K562 (cell line): ENCODE measurements around the gene CSAD. TPM values are rescaled to one million over a fixed set of nuclear protein-coding genes. Genes with fewer than 3 reads are reported as not detected.

Source experiments
- ATAC-seq: fragments of 200-7000 bp; cut with Tn5 transposase; 3 replicates; pipeline ENCODE4 v1.9.1; 2020; ENCODE audit warnings: moderate library complexity
- BruUV-seq: library from RNA; stranded (reverse); fragments of 400-500 nt; replicated peaks from 2 replicates; lab custom pipeline; 2021; lab: Mats Ljungman, UMichigan
- CTCF ChIA-PET: fragments of 300-600 bp; formaldehyde crosslinking; extraction: SDS; loops from one replicate; lab custom pipeline; 2021; ENCODE audit warnings: low intra/inter-chr PET ratio; lab: Yijun Ruan, JAX
- POLR2A ChIA-PET: fragments of 300-600, 350-650 bp; sonication (Branson Sonifier 250); formaldehyde crosslinking; extraction: SDS; loops from one replicate; lab custom pipeline; 2021; ENCODE audit warnings: antibody characterized with exemption, inconsistent platforms; lab: Yijun Ruan, JAX
- DNase-seq, 4 experiments: peaks; one replicate each; pipeline versions ENCODE4 v3.0.0 to v3.0.0-alpha.2; 2011 to 2018; ENCODE audit warnings: low spot score in 3 of 4, mixed read lengths in 3 of 4; ENCODE audit errors: extremely low read depth in 1 of 4
- FAIRE-seq: peaks from 2 replicates; lab custom pipeline; 2011; peaks lifted over from hg19 to GRCh38; lab: Jason Lieb, UNC
- H2AFZ ChIP-seq: 2 replicates; pipeline ENCODE4 v1.6.0; 2011; ENCODE audit warnings: low read depth, low read length, control low read depth, inconsistent platforms
- H3K27ac ChIP-seq: fragments of 200-600 bp; 3 replicates; pipeline ENCODE4 v1.8.0; 2011; ENCODE audit warnings: low read depth, mild to moderate bottlenecking, control low read depth, inconsistent platforms, low read length, moderate library complexity, mixed read lengths; ENCODE audit errors: extremely low read depth
- H3K27me3 ChIP-seq, 2 experiments: fragments of 300-600 bp in 1 of 2; 2 replicates in 1 of 2; 3 replicates in 1 of 2; pipeline versions ENCODE4 v1.6.0 to v1.8.0; 2011; ENCODE audit warnings: inconsistent platforms in 2 of 2, low read length in 2 of 2, mild to moderate bottlenecking in 1 of 2, mixed read lengths in 1 of 2, moderate library complexity in 1 of 2; ENCODE audit not compliant: control insufficient read depth in 2 of 2, insufficient read depth in 2 of 2
- H3K36me3 ChIP-seq: fragments of 300-600 bp; 3 replicates; pipeline ENCODE4 v1.8.0; 2011; ENCODE audit warnings: mild to moderate bottlenecking, low read length, inconsistent platforms; ENCODE audit not compliant: control insufficient read depth, insufficient read depth
- H3K4me1 ChIP-seq, 2 experiments: fragments of 200-600 bp in 1 of 2; replicated peaks in 1 of 2; 2 replicates in 1 of 2; 3 replicates in 1 of 2; pipeline versions ENCODE4 v1.5.1 to v1.8.0; 2011; ENCODE audit warnings: inconsistent platforms in 2 of 2, low read length in 2 of 2, mild to moderate bottlenecking in 1 of 2, mixed read lengths in 1 of 2, moderate library complexity in 1 of 2; ENCODE audit not compliant: control insufficient read depth in 2 of 2, insufficient read depth in 2 of 2
- H3K4me2 ChIP-seq: 2 replicates; pipeline ENCODE4 v1.6.1; 2011; ENCODE audit warnings: low read length, control low read depth, inconsistent platforms, mixed read lengths; ENCODE audit not compliant: insufficient read depth
- H3K4me3 ChIP-seq: fragments of 200-600 bp; sonication (generic), shearing (Covaris generic); 2 replicates; pipeline ENCODE4 v1.5.1; 2016; ENCODE audit warnings: control low read depth, inconsistent platforms
- H3K79me2 ChIP-seq: fragments of 200-600 bp; 3 replicates; pipeline ENCODE4 v1.8.0; 2011; ENCODE audit warnings: low read length, inconsistent platforms; ENCODE audit not compliant: control insufficient read depth, insufficient read depth
- H3K9ac ChIP-seq, 2 experiments: 2 replicates each; pipeline versions ENCODE4 v1.6.0 to v1.6.1; 2011; ENCODE audit warnings: low read depth in 2 of 2, low read length in 2 of 2, control low read depth in 1 of 2, inconsistent platforms in 1 of 2, mild to moderate bottlenecking in 1 of 2, mixed read lengths in 1 of 2; ENCODE audit not compliant: insufficient read depth in 1 of 2
- H3K9me1 ChIP-seq: one replicate; pipeline ENCODE4 v1.6.0; 2011; ENCODE audit warnings: inconsistent platforms, mild to moderate bottlenecking, low read length, moderate library complexity; ENCODE audit not compliant: control insufficient read depth, insufficient read depth
- H3K9me3 ChIP-seq: replicated peaks from 2 replicates; pipeline ENCODE4 v1.5.1; 2011; ENCODE audit warnings: low read depth, low read length, inconsistent platforms; ENCODE audit not compliant: control insufficient read depth, insufficient read depth
- H4K20me1 ChIP-seq: replicated peaks from 2 replicates; pipeline ENCODE4 v1.6.1; 2011; ENCODE audit warnings: low read length, inconsistent platforms, mixed read lengths; ENCODE audit not compliant: control insufficient read depth, insufficient read depth
- TAF9B ChIP-seq: fragments of 450-650 bp; IDR thresholded peaks from 2 replicates; pipeline ENCODE4 v1.6.1; 2018; ENCODE audit warnings: mild to moderate bottlenecking; ENCODE audit not compliant: partially characterized antibody
- ZNF740 ChIP-seq, 3 experiments: fragments of 200-800 bp in 1 of 3; sonication (Bioruptor generic) in 1 of 3; sonication (generic) in 1 of 3; formaldehyde crosslinking in 1 of 3; IDR thresholded peaks; 2 replicates each; pipeline versions ENCODE4 v1.6.1 to v1.8.0; 2016 to 2022; ENCODE audit warnings: mild to moderate bottlenecking in 2 of 3, missing compliant biosample characterization in 2 of 3, missing genetic modification characterization in 2 of 3, missing genetic modification reagents in 1 of 3
- ZSCAN32 ChIP-seq: fragments of 450-650 bp; formaldehyde crosslinking; IDR thresholded peaks from 2 replicates; pipeline ENCODE4 v1.4.0; 2020; ENCODE audit warnings: mild to moderate bottlenecking, moderate library complexity
- WGBS: fragments of 100-300 bp; shearing (Covaris generic); methylation state at CpG from one replicate; pipeline ENCODE4 v1.1.6; 2016; ENCODE audit warnings: low coverage, mixed read lengths; ENCODE audit not compliant: insufficient coverage; ENCODE audit errors: missing lambda C conversion rate; 5-methylcytosine and 5-hydroxymethylcytosine counted together
- in situ Hi-C: fragments of 300-500 bp; cut with MboI; formaldehyde crosslinking; loops from 4 replicates; pipeline ENCODE4 v1.15.0; 2018; ENCODE audit warnings: inconsistent platforms, mixed read lengths
- intact Hi-C: fragments of 100-400 bp; cut with micrococcal nuclease; formaldehyde crosslinking; loops from 2 replicates; pipeline ENCODE4 v1.14.2; 2022
- polyA plus RNA-seq, 8 experiments: library from polyadenylated mRNA; depleted of rRNA in 4 of 8; stranded (reverse) in 5 of 8; unstranded in 3 of 8; fragments of >200 nt; fragmentation: Nextera tagmentation in 2 of 8; fragmentation: Illumina TruSeq in 1 of 8; extraction: Ambion mirVana in 2 of 8; extraction: Trizol in 1 of 8; gene quantifications; 2 replicates each; pipeline versions ENCODE4 v1.2.1 to v1.2.3, GENCODE V29; 2011 to 2014; ENCODE audit warnings: inconsistent platforms in 1 of 8, missing spikeins in 1 of 8
- total RNA-seq, 7 experiments: library from RNA; depleted of rRNA in 6 of 7; stranded (reverse); fragments of >200 nt in 6 of 7; fragmentation: Illumina TruSeq in 2 of 7; extraction: Trizol in 2 of 7; gene quantifications; 2 replicates each; pipeline versions ENCODE4 v1.2.1 to v1.2.3, GENCODE V29; 2011 to 2021; ENCODE audit warnings: low replicate concordance in 1 of 7

Gene CSAD
- total and polyA plus RNA-seq, 9 of the 15 experiments (the other 6 are each of a cell fraction or from before 2014, with no cell fraction given): 1.8 to 19.6 (median 8.1) TPM

GRCh38 chr12:53210843-53211242 is 30.1 kb upstream of the CSAD start:
- Histone ChIP-seq H3K9me1 (no peaks in the 10 kb centered on the region), H3K4me3 (no peak overlapping the region), H3K9me3 (no peaks in the 10 kb centered on the region), H3K4me1 (peaks cover 15 to 32% of the 10 kb centered on the region in 2 experiments; a peak in 4 of 5 replicates), H3K27ac (no peak overlapping the region), H4K20me1 (no peaks in the 10 kb centered on the region), H3K36me3 (peaks cover 40% of the 10 kb centered on the region), H3K9ac (peak overlapping the region in 1 of 2 experiments; percentile 38; a peak in 1 of 4 replicates), H3K4me2 (no peak overlapping the region)
- 83% methylated on average over 4 of the region's 4 CpGs for WGBS
- POLR2A ChIA-PET: interaction anchor here (1.2 to 1.3 kb wide), 2 partner anchors 43 to 77 kb away, joined by 3 to 4 read pairs; no protein-coding TSS in a partner anchor
- BruUV-seq: no TSS peak
- no peak for ATAC-seq
- CTCF ChIA-PET: interaction anchor here (4.5 kb wide), 1 partner anchor 77 kb away, joined by 41 read pairs; no protein-coding TSS in a partner anchor
- TF ChIP-seq TAF9B (no peak), ZNF740 (CRISPR knock-in tag; IDR thresholded peaks at IDR 0.05) (no peak), ZNF740 (tag; IDR thresholded peaks at IDR 0.05) (no peak), ZSCAN32 (CRISPR knock-in tag) (no peak)
- TF ChIP-seq, all 486 proteins: peak for 0
- Histone ChIP-seq H2AFZ (no peak overlapping the region), H3K27me3 (no peaks in the 10 kb centered on the region), H3K79me2 (no peaks in the 10 kb centered on the region)
- intact Hi-C loops (no loop called here), in situ Hi-C loops (loop anchor here (5.0 kb wide), 1 partner anchor 76 kb away; no protein-coding TSS in a partner anchor)
- DNase-seq (no peak), FAIRE-seq (no peak)
